Measurements from ENCODE around the gene FKBP8. TPM values are rescaled to one million over a fixed set of nuclear protein-coding genes. Genes with fewer than 3 reads are reported as not detected.
"Not testable (repeated sequence)": the region's sequence is repeated elsewhere in the genome, so short reads cannot be mapped to it uniquely, and the experiment has no call there.

FKBP8 gene
- total RNA-seq, 2 experiments from 2014 or later = 185 to 206 TPM

- no peak for DNase-seq
- CTCF ChIA-PET = interaction anchor here (1.1 to 1.6 kb wide), 2 partner anchors 9 to 62 kb away, joined by 3 to 6 read pairs; no protein-coding TSS in a partner anchor
- no peaks in the 10 kb centered on the region for H3K27me3 Mint-ChIP-seq
- no peak overlapping the region for H3K4me3 Mint-ChIP-seq
- H3K36me3 Mint-ChIP-seq (ENCODE audit: low read depth) = peaks cover 13% of the 10 kb centered on the region
- H3K27ac Mint-ChIP-seq = no peak overlapping the region
- H3K9me3 Mint-ChIP-seq = no peaks in the 10 kb centered on the region
- POLR2A ChIA-PET = interaction anchor here (0.5 kb wide), 1 partner anchor 261 kb away, joined by 4 read pairs; no protein-coding TSS in a partner anchor
- peaks cover 2% of the 10 kb centered on the region for H3K4me1 Mint-ChIP-seq
Measured at GRCh38 chr19:18532168-18532890, 11.0 kb downstream of the FKBP8 start.

- CTCF ChIA-PET = interaction anchor here (0.5 to 1.7 kb wide), 5 partner anchors 8 to 861 kb away, joined by 3 to 6 read pairs (median 3); no protein-coding TSS in a partner anchor
- H3K27ac Mint-ChIP-seq = no peak overlapping the region
- H3K27me3 Mint-ChIP-seq = no peaks in the 10 kb centered on the region
- DNase-seq = no peak
- no peaks in the 10 kb centered on the region for H3K9me3 Mint-ChIP-seq
- peaks cover 2% of the 10 kb centered on the region for H3K4me1 Mint-ChIP-seq
- POLR2A ChIA-PET = interaction anchor here (0.5 kb wide), 1 partner anchor 260 kb away, joined by 4 read pairs; no protein-coding TSS in a partner anchor
- H3K36me3 Mint-ChIP-seq (ENCODE audit: low read depth) = peaks cover 9% of the 10 kb centered on the region
- H3K4me3 Mint-ChIP-seq = no peak overlapping the region
Measured at GRCh38 chr19:18531485-18531884, 11.9 kb downstream of the FKBP8 start.

DNA sequence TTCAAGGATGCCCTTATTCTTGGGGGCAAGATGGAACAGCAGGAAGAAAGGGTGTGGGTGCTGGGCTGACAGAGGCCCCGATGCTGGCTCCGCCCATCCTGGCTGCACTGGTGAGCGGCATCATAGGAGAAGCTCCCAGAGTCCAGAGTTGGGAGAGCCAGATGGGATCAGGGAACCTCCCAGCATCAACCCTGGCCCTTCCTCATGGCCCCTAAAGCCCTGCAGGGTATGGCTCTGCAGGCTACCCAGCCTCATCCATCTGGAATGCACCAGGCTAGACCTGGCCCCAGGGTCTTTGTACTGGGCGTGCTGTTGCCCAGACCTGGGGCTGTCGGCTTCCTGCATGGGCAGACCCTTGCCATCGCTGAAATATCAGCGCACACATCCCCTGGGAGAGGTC lies 13.6 kb downstream of the FKBP8 start:
- Mint-ChIP-seq H3K9me3 (no peaks in the 10 kb centered on the region), H3K4me1 (peaks cover 2% of the 10 kb centered on the region), H3K36me3 (ENCODE audit: low read depth) (peaks cover 9% of the 10 kb centered on the region), H3K27me3 (no peaks in the 10 kb centered on the region), H3K4me3 (no peak overlapping the region), H3K27ac (no peak overlapping the region)
- CTCF ChIA-PET = interaction anchor here (0.8 to 3.7 kb wide), 6 partner anchors 12 to 79 kb away, joined by 3 to 8 read pairs (median 3); partner anchors contain the start of gene KXD1
- no peak for DNase-seq
- POLR2A ChIA-PET = no interaction called here

DNA sequence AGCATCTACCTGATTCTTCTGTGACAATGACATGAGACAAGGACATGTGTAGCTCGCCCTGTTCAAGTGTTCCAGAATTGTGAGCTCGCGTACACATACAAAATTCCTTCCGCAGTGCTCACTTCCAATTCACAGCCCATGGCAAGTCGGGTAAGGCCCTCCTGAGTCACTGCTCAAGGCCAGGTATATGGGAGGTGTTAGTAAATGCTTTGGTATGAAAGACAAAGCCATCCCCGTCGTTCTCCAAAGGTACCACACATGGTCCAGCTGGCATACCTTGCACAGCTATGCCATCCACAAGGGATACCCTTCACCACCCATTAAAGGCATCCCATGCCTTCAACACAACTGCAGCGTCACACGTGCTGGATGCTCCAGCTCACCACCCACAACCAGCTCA lies 17.1 kb downstream of the FKBP8 start:
- Mint-ChIP-seq H3K27me3 (no peaks in the 10 kb centered on the region), H3K4me1 (peaks cover 8% of the 10 kb centered on the region), H3K27ac (no peak overlapping the region), H3K4me3 (no peak overlapping the region), H3K9me3 (no peaks in the 10 kb centered on the region), H3K36me3 (ENCODE audit: low read depth) (peaks cover 5% of the 10 kb centered on the region)
- no peak for DNase-seq
- CTCF ChIA-PET = interaction anchor here (0.7 to 3.7 kb wide), 3 partner anchors 16 to 63 kb away, joined by 3 to 8 read pairs (median 3); partner anchors contain the start of gene REX1BD
- POLR2A ChIA-PET = interaction anchor here (0.7 kb wide), 2 partner anchors 13 to 106 kb away, joined by 3 to 4 read pairs; no protein-coding TSS in a partner anchor

DNA sequence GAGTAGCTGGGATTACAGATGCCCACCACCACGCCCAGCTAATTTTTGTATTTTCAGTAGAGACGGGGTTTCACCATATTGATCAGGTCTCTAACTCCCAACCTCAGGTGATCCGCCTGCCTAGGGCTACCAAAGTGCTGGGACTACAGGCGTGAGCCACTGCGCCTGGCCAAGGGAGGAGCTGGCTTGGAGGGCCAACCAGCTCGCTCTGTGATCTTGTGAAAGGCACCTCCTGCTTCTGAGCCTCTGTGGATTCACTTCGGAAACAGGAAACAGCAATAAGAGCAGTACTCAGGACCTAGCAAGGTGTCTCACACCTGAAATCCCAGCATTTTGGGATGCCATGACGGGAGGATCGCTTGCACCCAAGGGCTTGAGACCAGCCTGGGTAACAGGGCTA lies 19.5 kb downstream of the FKBP8 start:
- peaks cover 16% of the 10 kb centered on the region for H3K4me1 Mint-ChIP-seq

GRCh38 chr19:18522862-18523440 lies 20.4 kb downstream of the FKBP8 start:
- H3K4me3 Mint-ChIP-seq = peak overlapping the region; percentile 89
- POLR2A ChIA-PET = interaction anchor here (0.6 kb wide), 1 partner anchor 49 kb away, joined by 3 read pairs; the partner anchor contains the start of gene UBA52
- DNase-seq; H3K36me3 Mint-ChIP-seq (ENCODE audit: low read depth); H3K27me3 Mint-ChIP-seq; H3K9me3 Mint-ChIP-seq: not testable (repeated sequence)
- peaks cover 16% of the 10 kb centered on the region for H3K4me1 Mint-ChIP-seq
- peak overlapping the region; percentile 97 for H3K27ac Mint-ChIP-seq
- CTCF ChIA-PET = interaction anchor here (0.6 to 1.8 kb wide), 10 partner anchors 9 to 66 kb away, joined by 3 to 6 read pairs (median 4); partner anchors contain the start of gene REX1BD

More for the DNA sequence above, 19.5 kb downstream of the FKBP8 start:
- Mint-ChIP-seq H3K27ac (peak overlapping the region; percentile 97), H3K9me3 (no peaks in the 10 kb centered on the region), H3K27me3 (no peaks in the 10 kb centered on the region), H3K4me3 (no peak overlapping the region), H3K36me3 (ENCODE audit: low read depth) (peaks cover 3% of the 10 kb centered on the region)
- DNase-seq = no peak
- POLR2A ChIA-PET = no interaction called here
- CTCF ChIA-PET = interaction anchor here (1.0 to 1.8 kb wide), 5 partner anchors 9 to 70 kb away, joined by 3 to 6 read pairs (median 4); partner anchors contain the start of gene REX1BD

DNA sequence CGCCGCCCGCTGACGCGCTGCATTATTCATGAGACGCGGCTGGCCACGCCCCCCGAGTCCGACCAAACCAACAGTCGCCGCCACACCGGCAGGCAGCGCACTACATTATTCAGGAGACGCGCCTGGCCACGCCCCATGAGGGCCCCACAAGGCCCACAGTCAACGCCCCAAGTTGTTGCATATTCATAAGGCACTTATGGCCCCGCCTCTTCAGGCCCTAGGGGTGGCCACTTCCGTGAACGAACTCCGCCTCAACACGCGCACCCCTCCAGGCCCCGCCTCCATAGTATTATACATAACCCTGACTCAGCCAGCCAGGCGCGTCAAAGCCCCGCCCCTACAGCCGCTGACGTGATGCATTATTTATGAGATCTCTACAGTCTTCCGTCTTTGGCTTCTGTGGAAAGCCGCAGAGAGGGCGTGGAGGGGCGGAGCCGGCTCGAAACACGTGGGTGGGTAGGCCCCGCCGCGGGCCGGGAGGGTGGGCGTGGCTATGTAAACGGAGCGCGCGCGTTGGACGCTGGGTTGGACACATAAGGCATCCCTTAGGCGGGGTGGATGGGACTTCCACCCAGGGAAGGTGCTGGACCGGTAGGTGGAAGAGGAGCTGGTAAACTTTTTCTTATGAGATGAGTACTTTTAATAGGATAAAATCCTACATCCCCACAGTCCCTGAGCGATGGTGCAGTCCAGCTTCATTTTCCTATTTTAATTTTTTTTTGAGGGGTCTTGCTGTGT lies 21.1 kb downstream of the FKBP8 start:
- peak; percentile 100 for DNase-seq
- peak overlapping the region; percentile 89 for H3K4me3 Mint-ChIP-seq
- H3K9me3 Mint-ChIP-seq = no peaks in the 10 kb centered on the region
- no peaks in the 10 kb centered on the region for H3K27me3 Mint-ChIP-seq
- peak overlapping the region; percentile 97 for H3K27ac Mint-ChIP-seq
- peaks cover 3% of the 10 kb centered on the region for H3K36me3 Mint-ChIP-seq (ENCODE audit: low read depth)
- ChIA-PET POLR2A (interaction anchor here (0.6 kb wide), 1 partner anchor 50 kb away, joined by 3 read pairs; the partner anchor contains the start of gene UBA52), CTCF (interaction anchor here (0.6 to 1.8 kb wide), 9 partner anchors 10 to 230 kb away, joined by 3 to 6 read pairs (median 4); partner anchors contain the start of gene REX1BD)
- peaks cover 16% of the 10 kb centered on the region for H3K4me1 Mint-ChIP-seq

- Mint-ChIP-seq H3K36me3 (ENCODE audit: low read depth) (peaks cover 3% of the 10 kb centered on the region), H3K27me3 (no peaks in the 10 kb centered on the region), H3K4me3 (peak within 1 kb of the TSS; percentile 89), H3K4me1 (peaks cover 16% of the 10 kb centered on the region), H3K27ac (peak within 1 kb of the TSS; percentile 97), H3K9me3 (no peaks in the 10 kb centered on the region)
- ChIA-PET POLR2A (no interaction called here), CTCF (interaction anchor here (0.6 to 3.5 kb wide), 8 partner anchors 11 to 229 kb away, joined by 4 to 31 read pairs (median 6); partner anchors contain the start of gene KXD1)
- DNase-seq = no peak
Measured at GRCh38 chr19:18521692-18522123, 21.7 kb downstream of the FKBP8 start, which contains the start of gene ELL. ELL (minus strand) TSS chr19:18522070; CDS start chr19:18522055, 15 bp downstream.

GRCh38 chr19:18520848-18521691 lies 22.3 kb downstream of the FKBP8 start:
- Mint-ChIP-seq H3K9me3 (no peaks in the 10 kb centered on the region), H3K27ac (peak overlapping the region; percentile 93), H3K27me3 (no peaks in the 10 kb centered on the region), H3K4me3 (peak overlapping the region; percentile 89), H3K4me1 (peaks cover 16% of the 10 kb centered on the region), H3K36me3 (ENCODE audit: low read depth) (peaks cover 3% of the 10 kb centered on the region)
- peak; percentile 26 for DNase-seq
- ChIA-PET CTCF (interaction anchor here (0.7 to 3.5 kb wide), 16 partner anchors 10 to 229 kb away, joined by 3 to 31 read pairs (median 6); partner anchors contain the start of genes FKBP8, KXD1, REX1BD and UBA52), POLR2A (no interaction called here)

DNA sequence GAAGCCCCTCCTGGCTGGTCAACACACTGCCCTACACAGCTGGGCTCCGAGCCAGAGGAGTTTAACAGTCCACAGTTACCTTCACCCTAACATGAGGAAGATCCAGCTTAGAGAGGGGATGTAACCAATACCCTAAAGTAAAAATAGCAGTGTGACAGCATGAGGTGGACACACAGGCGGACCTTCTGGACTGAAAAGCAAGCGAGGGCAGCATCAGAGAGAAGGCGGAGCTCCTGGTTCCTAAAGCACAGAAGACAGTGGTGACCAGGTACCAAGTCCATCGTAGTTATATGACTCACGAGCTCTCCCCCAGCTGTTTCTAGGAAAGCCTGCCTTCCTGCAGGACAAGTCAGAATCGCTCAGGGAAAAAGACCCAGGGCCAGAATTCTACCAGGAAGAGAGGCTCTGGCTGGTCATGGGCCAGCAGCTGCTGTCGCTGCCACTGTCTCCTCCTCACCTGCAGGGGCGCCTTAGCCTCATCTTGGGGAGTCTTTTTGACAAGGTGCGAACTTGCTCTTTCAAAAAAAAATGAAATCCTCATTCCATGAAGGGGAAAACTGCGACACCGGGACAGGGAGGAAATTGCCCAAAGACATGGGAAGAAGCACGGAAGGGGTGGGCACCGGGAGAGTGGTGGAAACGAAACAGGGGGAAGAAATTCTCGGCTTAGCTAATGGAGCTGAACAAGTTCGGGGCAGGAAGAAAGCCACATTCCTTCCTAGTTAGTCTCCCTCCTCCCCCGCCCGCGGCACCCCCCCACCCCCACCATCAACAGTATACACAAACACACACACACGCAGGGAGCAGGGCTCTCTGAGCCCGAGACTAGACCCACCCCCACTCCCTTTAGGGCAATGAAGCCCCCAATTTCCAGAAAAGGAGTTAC lies 23.2 kb downstream of the FKBP8 start:
- POLR2A ChIA-PET = interaction anchor here (0.7 to 1.0 kb wide), 2 partner anchors 56 to 69 kb away, joined by 3 read pairs; no protein-coding TSS in a partner anchor
- peaks cover 16% of the 10 kb centered on the region for H3K4me1 Mint-ChIP-seq

More for the DNA sequence above, 23.2 kb downstream of the FKBP8 start:
- H3K27ac Mint-ChIP-seq = peak overlapping the region; percentile 93
- H3K36me3 Mint-ChIP-seq (ENCODE audit: low read depth) = peaks cover 3% of the 10 kb centered on the region
- peak overlapping the region; percentile 89 for H3K4me3 Mint-ChIP-seq
- CTCF ChIA-PET = interaction anchor here (0.6 to 3.5 kb wide), 22 partner anchors 9 to 329 kb away, joined by 3 to 31 read pairs (median 5); partner anchors contain the start of genes FKBP8, KXD1, REX1BD and UBA52
- H3K9me3 Mint-ChIP-seq = no peaks in the 10 kb centered on the region
- no peaks in the 10 kb centered on the region for H3K27me3 Mint-ChIP-seq
- peak; percentile 74 for DNase-seq

Data from activated CD4-positive, alpha-beta T cell treated with anti-CD3 and anti-CD28 coated beads, Interleukin-2, amount 10 ng/mL, durations not matched to agents 7 days and 5 days (primary cell).